Skeletal muscle cell (primary cell): Measurements from ENCODE around the gene POLR3K.

Experiments
- DNase-seq: peaks from one replicate; pipeline ENCODE4 v3.0.0-alpha.2; 2010; ENCODE audit warnings: low read depth
- H3K4me3 ChIP-seq: 2 replicates; pipeline ENCODE4 v1.5.1; 2011; ENCODE audit warnings: low read depth, mild to moderate bottlenecking, control low read depth, low read length, moderate library complexity

POLR3K gene

GRCh38 chr16:79151-80054 is 26.0 kb upstream of the POLR3K start:
- DNase-seq = no peak
- peak overlapping the region; percentile 80 for H3K4me3 ChIP-seq

- H3K4me3 ChIP-seq = peak overlapping the region; percentile 80
- no peak for DNase-seq
Measured at GRCh38 chr16:78444-79150, 25.2 kb upstream of the POLR3K start.

- H3K4me3 ChIP-seq = peak within 1 kb of the TSS; percentile 80
- no peak for DNase-seq
Measured at GRCh38 chr16:77807-78443, 24.5 kb upstream of the POLR3K start, which contains the start of gene MPG. MPG (plus strand) TSS chr16:78225; CDS start chr16:78310, 85 bp downstream.

GRCh38 chr16:77273-77806 is 23.9 kb upstream of the POLR3K start:
- peak overlapping the region; percentile 80 for H3K4me3 ChIP-seq
- DNase-seq = no peak

- H3K4me3 ChIP-seq = peak overlapping the region; percentile 80
- DNase-seq = no peak
Measured at GRCh38 chr16:76535-77272, 23.3 kb upstream of the POLR3K start.

GRCh38 chr16:75580-76501 is 22.4 kb upstream of the POLR3K start:
- peak; percentile 71 for DNase-seq
- no peak overlapping the region for H3K4me3 ChIP-seq

- no peak overlapping the region for H3K4me3 ChIP-seq
- no peak for DNase-seq
Measured at GRCh38 chr16:74747-75334, 21.4 kb upstream of the POLR3K start.

- DNase-seq = no peak
- H3K4me3 ChIP-seq = no peak overlapping the region
Measured at GRCh38 chr16:74051-74746, 20.8 kb upstream of the POLR3K start.

GRCh38 chr16:72561-73548 is 19.4 kb upstream of the POLR3K start, which contains the start of gene RHBDF1:
RHBDF1 (minus strand) TSS chr16:72631; CDS start chr16:65015, 7,616 bp downstream.
- no peak for DNase-seq
- H3K4me3 ChIP-seq = peak within 1 kb of the TSS; percentile 74

GRCh38 chr16:71540-72401 is 18.4 kb upstream of the POLR3K start:
- no peak for DNase-seq
- peak overlapping the region; percentile 74 for H3K4me3 ChIP-seq

- DNase-seq = no peak
- H3K4me3 ChIP-seq = peak overlapping the region; percentile 74
Measured at GRCh38 chr16:71210-71539, 17.8 kb upstream of the POLR3K start.

GRCh38 chr16:69181-69580 is 15.8 kb upstream of the POLR3K start:
- H3K4me3 ChIP-seq = no peak overlapping the region
- no peak for DNase-seq

GRCh38 chr16:67884-68789 is 14.7 kb upstream of the POLR3K start:
- no peak overlapping the region for H3K4me3 ChIP-seq
- no peak for DNase-seq

GRCh38 chr16:67183-67791 is 13.9 kb upstream of the POLR3K start:
- no peak for DNase-seq
- H3K4me3 ChIP-seq = no peak overlapping the region
